ENCODE measurements around the gene DCLK2.

- TF ChIP-seq CTCF (IDR thresholded peaks at IDR 0.05) (no peak), POLR2A (IDR thresholded peaks at IDR 0.05) (no peak)
These were observed 103.3 kb downstream of the DCLK2 start for GRCh38 chr4:150181536-150181935.

Measured in right lobe of liver (tissue), 4 donors.